Measurements from ENCODE around the gene MACROD2. TPM values are rescaled to one million over a fixed set of nuclear protein-coding genes. Genes with fewer than 3 reads are reported as not detected.

Gene MACROD2
- total and polyA plus RNA-seq, 2 donors (not counting 1 experiment from before 2014, with no cell fraction given) = 5.3 to 6.7 TPM

GRCh38 chr20:14098261-14098660 lies 102.9 kb downstream of the MACROD2 start:
- no CpG with 5 or more reads among the region's 1 CpG for WGBS (ENCODE audit: insufficient coverage)
- intact Hi-C loops (cut with micrococcal nuclease) = no loop called here
- DNase-seq (no peak), ATAC-seq (ENCODE audit: low read depth) (no peak)
- H3K9me3 ChIP-seq (ENCODE audit: control extremely low read depth in 1 of 3, control insufficient read depth in 2 of 3, insufficient read depth in 1 of 3, low read length in 2 of 3) = no peaks in the 10 kb centered on the region
- H3K4me3 ChIP-seq (ENCODE audit: control extremely low read depth in 1 of 5, extremely low read depth in 1 of 5, insufficient read depth in 1 of 5, low read depth in 2 of 5, low read length in 4 of 5) = no peak overlapping the region
- Mint-ChIP-seq H3K4me3 (no peak overlapping the region), H3K9me3 (ENCODE audit: insufficient read depth) (no peaks in the 10 kb centered on the region), H3K4me1 (no peaks in the 10 kb centered on the region), H3K27ac (no peak overlapping the region), H3K27me3 (peaks cover 3% of the 10 kb centered on the region)
- H3K27me3 ChIP-seq (replicated peaks in 1 of 4; ENCODE audit: control extremely low read depth in 1 of 4, control insufficient read depth in 3 of 4, insufficient read depth in 4 of 4, low read length in 3 of 4) = no peaks in the 10 kb centered on the region
- no peak for TF ChIP-seq EZH2 (IDR thresholded peaks at IDR 0.05; ENCODE audit: borderline replicate concordance, insufficient read depth, low read depth, low read length, poor library complexity, severe bottlenecking)
- no peak for TF ChIP-seq CTCF (IDR thresholded peaks at IDR 0.05)
- H3K9ac ChIP-seq (ENCODE audit: low read length) = no peak overlapping the region
- H3K79me2 ChIP-seq (ENCODE audit: control insufficient read depth, insufficient read depth, low read length) = no peaks in the 10 kb centered on the region
- ChIA-PET CTCF (no interaction called here), POLR2A (no interaction called here)
- H3K4me1 ChIP-seq (ENCODE audit: control insufficient read depth in 2 of 2, insufficient read depth in 2 of 2, low read length in 2 of 2) = no peaks in the 10 kb centered on the region
- H2AFZ ChIP-seq (ENCODE audit: insufficient read depth, low read depth, low read length, poor library complexity, severe bottlenecking) = no peak overlapping the region
- H3K27ac ChIP-seq (ENCODE audit: low read length in 2 of 2) = no peak overlapping the region
- no peak overlapping the region for H3K4me2 ChIP-seq (replicated peaks; ENCODE audit: low read depth, low read length, poor library complexity, severe bottlenecking)
- no peaks in the 10 kb centered on the region for H3K36me3 ChIP-seq (replicated peaks in 1 of 2; ENCODE audit: control extremely low read depth in 1 of 2, control insufficient read depth in 1 of 2, extremely low read depth in 1 of 2, insufficient read depth in 2 of 2, low read length in 1 of 2)
- H4K20me1 ChIP-seq (ENCODE audit: control insufficient read depth, insufficient read depth, low read length, poor library complexity, severe bottlenecking) = no peaks in the 10 kb centered on the region

DNA sequence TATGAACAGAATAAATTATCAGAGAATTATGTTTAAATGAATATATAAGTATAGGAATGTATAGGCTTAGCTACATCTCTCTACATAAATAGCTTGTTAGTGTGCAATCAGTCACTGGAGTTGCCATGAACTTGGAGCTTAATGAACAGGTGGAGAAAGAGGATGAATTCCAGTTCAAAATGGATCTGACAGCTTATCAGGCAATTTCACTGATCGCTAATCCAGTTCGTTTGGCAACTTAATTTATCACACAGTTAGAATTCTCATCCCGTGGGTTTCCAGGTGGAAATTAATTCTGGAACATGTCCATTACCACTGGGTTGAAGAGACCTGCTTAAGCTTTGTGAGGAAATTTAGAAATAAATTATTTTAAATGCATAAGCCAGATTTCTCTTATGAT lies 118.1 kb downstream of the MACROD2 start:
- H3K4me1 Mint-ChIP-seq = no peaks in the 10 kb centered on the region
- no peak overlapping the region for H3K27ac Mint-ChIP-seq
- DNase-seq = no peak
- ChIA-PET CTCF (interaction anchor here (0.6 kb wide), 1 partner anchor 26 kb away, joined by 3 read pairs; no protein-coding TSS in a partner anchor), POLR2A (no interaction called here)
- H3K4me1 ChIP-seq (ENCODE audit: control insufficient read depth in 2 of 2, insufficient read depth in 2 of 2, low read length in 2 of 2) = no peaks in the 10 kb centered on the region
- H3K27me3 ChIP-seq (replicated peaks in 1 of 4; ENCODE audit: control extremely low read depth in 1 of 4, control insufficient read depth in 3 of 4, insufficient read depth in 4 of 4, low read length in 3 of 4) = no peaks in the 10 kb centered on the region
- H3K79me2 ChIP-seq (ENCODE audit: control insufficient read depth, insufficient read depth, low read length) = no peaks in the 10 kb centered on the region
- no peaks in the 10 kb centered on the region for H4K20me1 ChIP-seq (ENCODE audit: control insufficient read depth, insufficient read depth, low read length, poor library complexity, severe bottlenecking)
- no peak for ATAC-seq (ENCODE audit: low read depth)
- H2AFZ ChIP-seq (ENCODE audit: insufficient read depth, low read depth, low read length, poor library complexity, severe bottlenecking) = no peak overlapping the region
- H3K9ac ChIP-seq (ENCODE audit: low read length) = no peak overlapping the region
- no peak overlapping the region for H3K4me3 Mint-ChIP-seq
- intact Hi-C loops (cut with micrococcal nuclease) = no loop called here
- H3K9me3 ChIP-seq (ENCODE audit: control extremely low read depth in 1 of 3, control insufficient read depth in 2 of 3, insufficient read depth in 1 of 3, low read length in 2 of 3) = no peaks in the 10 kb centered on the region
- no peaks in the 10 kb centered on the region for H3K36me3 ChIP-seq (replicated peaks in 1 of 2; ENCODE audit: control extremely low read depth in 1 of 2, control insufficient read depth in 1 of 2, extremely low read depth in 1 of 2, insufficient read depth in 2 of 2, low read length in 1 of 2)
- TF ChIP-seq CTCF (IDR thresholded peaks at IDR 0.05) = no peak
- TF ChIP-seq EZH2 (IDR thresholded peaks at IDR 0.05; ENCODE audit: borderline replicate concordance, insufficient read depth, low read depth, low read length, poor library complexity, severe bottlenecking) = no peak
- no peak overlapping the region for H3K27ac ChIP-seq (ENCODE audit: low read length in 2 of 2)
- WGBS (ENCODE audit: insufficient coverage) = no CpG with 5 or more reads among the region's 3 CpGs
- H3K4me2 ChIP-seq (replicated peaks; ENCODE audit: low read depth, low read length, poor library complexity, severe bottlenecking) = no peak overlapping the region
- no peak overlapping the region for H3K4me3 ChIP-seq (ENCODE audit: control extremely low read depth in 1 of 5, extremely low read depth in 1 of 5, insufficient read depth in 1 of 5, low read depth in 2 of 5, low read length in 4 of 5)
- no peaks in the 10 kb centered on the region for H3K27me3 Mint-ChIP-seq
- peaks cover 6% of the 10 kb centered on the region for H3K9me3 Mint-ChIP-seq (ENCODE audit: insufficient read depth)
